ENCODE measurements around the gene CDH13. TPM values are rescaled to one million over a fixed set of nuclear protein-coding genes. Genes with fewer than 3 reads are reported as not detected.

CDH13 gene
- total and polyA plus RNA-seq, 10 of the 15 experiments (the other 5 are each of a cell fraction or from before 2014, with no cell fraction given) = under 0.01 to 0.05 TPM; not detected in 8

- no peak overlapping the region for H3K4me2 ChIP-seq (ENCODE audit: control insufficient read depth, insufficient read depth)
- SMC1A ChIA-PET (ENCODE audit: uncharacterized antibody, unreplicated experiment) = no interaction called here
- H3K27me3 ChIP-seq (replicated peaks in 1 of 2; ENCODE audit: control insufficient read depth in 2 of 2, insufficient read depth in 2 of 2, low read length in 1 of 2) = no peaks in the 10 kb centered on the region
- CTCF ChIA-PET = no interaction called here
- POLR2A ChIA-PET = no interaction called here
- H3K79me2 ChIP-seq (ENCODE audit: control insufficient read depth, insufficient read depth, low read length) = no peaks in the 10 kb centered on the region
- intact Hi-C loops (cut with micrococcal nuclease; ENCODE audit: unreplicated experiment) (no loop called here), in situ Hi-C loops (cut with MboI) (no loop called here)
- no peak overlapping the region for H2AFZ ChIP-seq (ENCODE audit: control insufficient read depth, low read depth, low read length)
- no peaks in the 10 kb centered on the region for H3K4me1 ChIP-seq (ENCODE audit: control insufficient read depth, insufficient read depth, low read length)
- no peak overlapping the region for H3K4me3 ChIP-seq
- WGBS (ENCODE audit: insufficient coverage, insufficient replicate concordance, low lambda C conversion rate, missing lambda C conversion rate) = 56% methylated on average over 7 of the region's 7 CpGs
- H3K36me3 ChIP-seq (ENCODE audit: control insufficient read depth in 2 of 2, insufficient read depth in 2 of 2, low read length in 1 of 2) = no peaks in the 10 kb centered on the region
- FAIRE-seq (no peak), DNase-seq (ENCODE audit: low read depth, low spot score) (no peak), ATAC-seq (no peak)
- no peak overlapping the region for H3K9ac ChIP-seq (ENCODE audit: control insufficient read depth, insufficient read depth, low read length)
- BruUV-seq (replicated peaks) = no TSS peak
- TF ChIP-seq CREM (IDR thresholded peaks at IDR 0.05; ENCODE audit: low read depth) (no peak), DPF2 (IDR thresholded peaks at IDR 0.05) (no peak), MXI1 (IDR thresholded peaks at IDR 0.05; ENCODE audit: low read depth, low read length) (no peak), RELB (IDR thresholded peaks at IDR 0.05; ENCODE audit: low read depth) (no peak), TCF12 (IDR thresholded peaks at IDR 0.05; ENCODE audit: low read depth, low read length) (no peak), E4F1 (IDR thresholded peaks at IDR 0.05; ENCODE audit: borderline replicate concordance, partially characterized antibody) (no peak), YBX1 (IDR thresholded peaks at IDR 0.05) (no peak), STAT3 (IDR thresholded peaks at IDR 0.05; ENCODE audit: low read depth, low read length) (no peak), ZNF687 (IDR thresholded peaks at IDR 0.05) (no peak), KAT2A (conservative IDR thresholded peaks at IDR 0.05; ENCODE audit: control insufficient read depth, low read depth, low read length) (no peak)
- no peaks in the 10 kb centered on the region for H4K20me1 ChIP-seq (ENCODE audit: control insufficient read depth, insufficient read depth)
- H3K27ac ChIP-seq (ENCODE audit: control insufficient read depth, insufficient read depth) = no peak overlapping the region
- H3K9me3 ChIP-seq (replicated peaks; ENCODE audit: control insufficient read depth, insufficient read depth, low read length) = no peaks in the 10 kb centered on the region
- RAD21 ChIA-PET (ENCODE audit: unreplicated experiment) = no interaction called here
Observed at GRCh38 chr16:83481589-83481988, 854.8 kb downstream of the CDH13 start.
